Karpas-422 (cell line): ENCODE results near the gene HNRNPH1. TPM values are rescaled to one million over a fixed set of nuclear protein-coding genes. Genes with fewer than 3 reads are reported as not detected.

Experiments used
- DNase-seq: peaks from one replicate; pipeline ENCODE4 v3.0.0-alpha.2; 2015
- H2AFZ ChIP-seq: fragments of 200-600 bp; sonication (generic); 2 replicates; pipeline ENCODE4 v1.6.1; 2014; ENCODE audit warnings: antibody characterized with exemption, low read length, mixed read lengths
- H3K27ac ChIP-seq: fragments of 200-600 bp; sonication (generic); 2 replicates; pipeline ENCODE4 v1.5.1; 2014; ENCODE audit warnings: mild to moderate bottlenecking, low read length, moderate library complexity
- H3K27me3 ChIP-seq: fragments of 200-600 bp; sonication (generic); 2 replicates; pipeline ENCODE4 v1.6.1; 2014; ENCODE audit warnings: low read length, mixed read lengths
- H3K36me3 ChIP-seq: fragments of 200-600 bp; sonication (generic); 2 replicates; pipeline ENCODE4 v1.6.1; 2014; ENCODE audit warnings: low read length, mixed read lengths; ENCODE audit not compliant: insufficient read depth
- H3K4me1 ChIP-seq: fragments of 200-600 bp; sonication (generic); 2 replicates; pipeline ENCODE4 v1.6.1; 2014; ENCODE audit warnings: mild to moderate bottlenecking, low read length, mixed read lengths
- H3K4me2 ChIP-seq: fragments of 200-600 bp; sonication (generic); 2 replicates; pipeline ENCODE4 v1.6.1; 2014; ENCODE audit warnings: low read length, low read depth, mild to moderate bottlenecking; ENCODE audit not compliant: poor library complexity, severe bottlenecking
- H3K4me3 ChIP-seq: fragments of 200-600 bp; sonication (generic); 2 replicates; pipeline ENCODE4 v1.5.1; 2014; ENCODE audit warnings: mild to moderate bottlenecking, antibody characterized with exemption, low read length, mixed read lengths
- H3K79me2 ChIP-seq: fragments of 200-600 bp; sonication (generic); 2 replicates; pipeline ENCODE4 v1.6.1; 2014; ENCODE audit warnings: mild to moderate bottlenecking, low read length, mixed read lengths
- H3K9ac ChIP-seq: fragments of 200-600 bp; sonication (generic); 2 replicates; pipeline ENCODE4 v1.6.0; 2014; ENCODE audit warnings: low read length
- H3K9me2 ChIP-seq: fragments of 200-600 bp; sonication (generic), shearing (Covaris generic); replicated peaks from 2 replicates; pipeline ENCODE4 v1.6.0; 2014; ENCODE audit warnings: mild to moderate bottlenecking, low read length, moderate library complexity; ENCODE audit not compliant: insufficient read depth
- H3K9me3 ChIP-seq: fragments of 300-700, 200-600 bp; sonication (generic); 2 replicates; pipeline ENCODE4 v1.6.1; 2014; ENCODE audit warnings: low read length, mixed read lengths
- H4K20me1 ChIP-seq: fragments of 200-600 bp; sonication (generic); 2 replicates; pipeline ENCODE4 v1.6.1; 2014; ENCODE audit warnings: mild to moderate bottlenecking, antibody characterized with exemption, low read length, low read depth; ENCODE audit not compliant: insufficient read depth
- total RNA-seq: library from RNA; depleted of rRNA; stranded (reverse); fragments of >200 nt; shearing (Covaris generic); gene quantifications from 2 replicates; pipeline ENCODE4 v1.2.3, GENCODE V29; 2014; ENCODE audit warnings: low replicate concordance

Gene HNRNPH1
- total RNA-seq, 1 experiment from 2014 or later: 484 TPM

GRCh38 chr5:179610109-179610902, 13.2 kb downstream of the HNRNPH1 start:
- peak; percentile 53 for DNase-seq
- peaks cover 6% of the 10 kb centered on the region; the same call in 1 of the 2 replicates for H3K79me2 ChIP-seq
- H3K4me2 ChIP-seq: no peak overlapping the region
- H3K9me2 ChIP-seq: no peaks in the 10 kb centered on the region
- H4K20me1 ChIP-seq: peaks cover 30% of the 10 kb centered on the region
- peaks cover 47% of the 10 kb centered on the region for H3K36me3 ChIP-seq
- no peaks in the 10 kb centered on the region for H3K9me3 ChIP-seq
- H3K27ac ChIP-seq: no peak overlapping the region
- no peaks in the 10 kb centered on the region for H3K4me1 ChIP-seq
- H3K4me3 ChIP-seq: no peak overlapping the region
- no peak overlapping the region for H2AFZ ChIP-seq
- no peaks in the 10 kb centered on the region for H3K27me3 ChIP-seq
- no peak overlapping the region for H3K9ac ChIP-seq

- H3K9ac ChIP-seq: no peak overlapping the region
- peaks cover 42% of the 10 kb centered on the region for H3K36me3 ChIP-seq
- 0 out of 2 replicates have a peak, but pooled peaks cover under 1% of the 10 kb centered on the region for H3K79me2 ChIP-seq
- H3K9me3 ChIP-seq: no peaks in the 10 kb centered on the region
- no peak overlapping the region for H2AFZ ChIP-seq
- H3K4me1 ChIP-seq: no peaks in the 10 kb centered on the region
- DNase-seq: no peak
- no peaks in the 10 kb centered on the region for H3K9me2 ChIP-seq
- H3K27me3 ChIP-seq: no peaks in the 10 kb centered on the region
- H3K4me3 ChIP-seq: no peak overlapping the region
- no peak overlapping the region for H3K4me2 ChIP-seq
- no peak overlapping the region for H3K27ac ChIP-seq
- H4K20me1 ChIP-seq: peaks cover 25% of the 10 kb centered on the region
Observed at GRCh38 chr5:179609834-179610108, 13.7 kb downstream of the HNRNPH1 start.

- H3K27ac ChIP-seq: no peak overlapping the region
- H3K9ac ChIP-seq: no peak overlapping the region
- H3K9me2 ChIP-seq: no peaks in the 10 kb centered on the region
- H3K79me2 ChIP-seq: no peaks in the 10 kb centered on the region
- H3K27me3 ChIP-seq: no peaks in the 10 kb centered on the region
- DNase-seq: peak; percentile 67
- no peak overlapping the region for H3K4me3 ChIP-seq
- H3K4me1 ChIP-seq: no peaks in the 10 kb centered on the region
- H3K4me2 ChIP-seq: no peak overlapping the region
- no peaks in the 10 kb centered on the region for H3K9me3 ChIP-seq
- H4K20me1 ChIP-seq: peaks cover 11% of the 10 kb centered on the region; the same call in 1 of the 2 replicates
- no peak overlapping the region for H2AFZ ChIP-seq
- H3K36me3 ChIP-seq: peaks cover 26% of the 10 kb centered on the region; the same call in 1 of the 2 replicates
Observed at GRCh38 chr5:179608131-179608581, 15.3 kb downstream of the HNRNPH1 start.

GRCh38 chr5:179607160-179607931, 16.1 kb downstream of the HNRNPH1 start:
- Histone ChIP-seq H2AFZ (no peak overlapping the region), H3K79me2 (no peaks in the 10 kb centered on the region), H3K4me2 (no peak overlapping the region), H3K36me3 (peaks cover 19% of the 10 kb centered on the region; the same call in 1 of the 2 replicates), H3K27ac (no peak overlapping the region), H3K4me1 (no peaks in the 10 kb centered on the region), H3K9me2 (no peaks in the 10 kb centered on the region), H3K27me3 (no peaks in the 10 kb centered on the region), H3K9ac (no peak overlapping the region), H3K9me3 (no peaks in the 10 kb centered on the region), H4K20me1 (peaks cover 9% of the 10 kb centered on the region; the same call in 1 of the 2 replicates), H3K4me3 (no peak overlapping the region)
- DNase-seq: peak; percentile 59

- Histone ChIP-seq H3K27me3 (no peaks in the 10 kb centered on the region), H3K4me2 (no peak overlapping the region), H3K36me3 (peaks cover 19% of the 10 kb centered on the region; the same call in 1 of the 2 replicates), H3K9ac (no peak overlapping the region), H4K20me1 (peaks cover 9% of the 10 kb centered on the region; the same call in 1 of the 2 replicates), H3K4me3 (no peak overlapping the region), H3K27ac (no peak overlapping the region), H3K79me2 (no peaks in the 10 kb centered on the region), H3K4me1 (no peaks in the 10 kb centered on the region), H3K9me2 (no peaks in the 10 kb centered on the region), H2AFZ (no peak overlapping the region), H3K9me3 (no peaks in the 10 kb centered on the region)
- DNase-seq: peak; percentile 52
Observed at GRCh38 chr5:179606910-179607159, 16.6 kb downstream of the HNRNPH1 start.

- Histone ChIP-seq H2AFZ (no peak overlapping the region), H3K4me1 (no peaks in the 10 kb centered on the region), H3K4me2 (no peak overlapping the region), H3K27ac (no peak overlapping the region), H4K20me1 (peaks cover 9% of the 10 kb centered on the region; the same call in 1 of the 2 replicates), H3K79me2 (no peaks in the 10 kb centered on the region), H3K9me3 (no peaks in the 10 kb centered on the region), H3K27me3 (no peaks in the 10 kb centered on the region), H3K9ac (no peak overlapping the region), H3K4me3 (no peak overlapping the region), H3K9me2 (no peaks in the 10 kb centered on the region), H3K36me3 (peaks cover 19% of the 10 kb centered on the region; the same call in 1 of the 2 replicates)
- DNase-seq: peak; percentile 42
Observed at GRCh38 chr5:179606071-179606909, 17.2 kb downstream of the HNRNPH1 start.

- no peaks in the 10 kb centered on the region for H3K79me2 ChIP-seq
Observed at GRCh38 chr5:179605026-179605833, 18.2 kb downstream of the HNRNPH1 start.

More at GRCh38 chr5:179605026-179605833, 18.2 kb downstream of the HNRNPH1 start:
- no peak overlapping the region for H2AFZ ChIP-seq
- H3K4me1 ChIP-seq: no peaks in the 10 kb centered on the region
- H4K20me1 ChIP-seq: no peaks in the 10 kb centered on the region; the same call in 1 of the 2 replicates
- H3K4me3 ChIP-seq: no peak overlapping the region
- H3K9me2 ChIP-seq: no peaks in the 10 kb centered on the region
- no peaks in the 10 kb centered on the region for H3K27me3 ChIP-seq
- peaks cover 10% of the 10 kb centered on the region; the same call in 1 of the 2 replicates for H3K36me3 ChIP-seq
- H3K9ac ChIP-seq: no peak overlapping the region
- H3K4me2 ChIP-seq: no peak overlapping the region
- no peaks in the 10 kb centered on the region for H3K9me3 ChIP-seq
- peak; percentile 48 for DNase-seq
- no peak overlapping the region for H3K27ac ChIP-seq
